HEK293 (cell line): ENCODE measurements around the gene GHDC.

Experiments
- CTCF ChIP-seq: fragments of 450-650 bp; formaldehyde crosslinking; IDR thresholded peaks from 2 replicates; pipeline ENCODE4 v1.5.1; 2016; ENCODE audit warnings: missing biosample characterization, missing genetic modification characterization
- REST ChIP-seq: fragments of 450-650 bp; formaldehyde crosslinking; IDR thresholded peaks from 2 replicates; pipeline ENCODE4 v1.5.1; 2016; ENCODE audit warnings: missing biosample characterization, missing genetic modification characterization
- ZSCAN18 ChIP-seq: fragments of 450-650 bp; formaldehyde crosslinking; IDR thresholded peaks from 2 replicates; pipeline ENCODE4 v1.5.1; 2016; ENCODE audit warnings: missing biosample characterization, missing genetic modification characterization
- ZXDB ChIP-seq: fragments of 450-650 bp; formaldehyde crosslinking; IDR thresholded peaks from 2 replicates; pipeline ENCODE4 v1.5.1; 2016; ENCODE audit warnings: missing biosample characterization, missing genetic modification characterization

- TF ChIP-seq CTCF (tag by site-specific recombination) (no peak), ZSCAN18 (tag by site-specific recombination) (no peak), ZXDB (tag by site-specific recombination) (no peak), REST (tag by site-specific recombination) (no peak)
Measured at GRCh38 chr17:42233156-42233555, 38.9 kb upstream of the GHDC start.
